Parathyroid adenoma (tissue), 2 donors: ENCODE results near the gene PAIP2.

Source experiments
- H2AFZ ChIP-seq: fragments of 300-600 bp; sonication (generic); one replicate; pipeline ENCODE4 v1.7.0; 2017; ENCODE audit warnings: antibody characterized with exemption, mild to moderate bottlenecking
- H3K27ac ChIP-seq: fragments of 300-600 bp; sonication (generic); one replicate; pipeline ENCODE4 v1.7.0; 2017
- H3K27me3 ChIP-seq: fragments of 300-600 bp; sonication (generic); one replicate; pipeline ENCODE4 v1.7.0; 2017; ENCODE audit warnings: low read length; ENCODE audit not compliant: control insufficient read depth, insufficient read depth
- H3K36me3 ChIP-seq: fragments of 300-600 bp; sonication (generic); one replicate; pipeline ENCODE4 v1.7.0; 2017; ENCODE audit warnings: low read length; ENCODE audit not compliant: control insufficient read depth, insufficient read depth
- H3K4me1 ChIP-seq: fragments of 300-600 bp; sonication (generic); one replicate; pipeline ENCODE4 v1.7.0; 2017; ENCODE audit warnings: control low read depth
- H3K4me2 ChIP-seq: fragments of 300-600 bp; sonication (generic); one replicate; pipeline ENCODE4 v1.7.0; 2017; ENCODE audit warnings: low read length
- H3K4me3 ChIP-seq: fragments of 300-600 bp; sonication (generic); one replicate; pipeline ENCODE4 v1.7.0; 2017; ENCODE audit warnings: low read depth, low read length
- H3K79me2 ChIP-seq: fragments of 300-600 bp; sonication (generic); one replicate; pipeline ENCODE4 v1.7.0; 2017; ENCODE audit warnings: control low read depth
- H3K9ac ChIP-seq: fragments of 300-600 bp; sonication (generic); one replicate; pipeline ENCODE4 v1.7.0; 2017; ENCODE audit warnings: mild to moderate bottlenecking
- H3K9me3 ChIP-seq: fragments of 300-600 bp; sonication (generic); one replicate; pipeline ENCODE4 v1.7.0; 2017; ENCODE audit warnings: low read length; ENCODE audit not compliant: control insufficient read depth
- TF ChIP-seq, protein P1 (sequence below): fragments of 300-600 bp; sonication (generic); IDR thresholded peaks from one replicate; pipeline ENCODE4 v1.7.0; 2017; ENCODE audit warnings: antibody characterized with exemption, mild to moderate bottlenecking
- donor health status: primary hyperparathyroidism.

Gene PAIP2

DNA sequence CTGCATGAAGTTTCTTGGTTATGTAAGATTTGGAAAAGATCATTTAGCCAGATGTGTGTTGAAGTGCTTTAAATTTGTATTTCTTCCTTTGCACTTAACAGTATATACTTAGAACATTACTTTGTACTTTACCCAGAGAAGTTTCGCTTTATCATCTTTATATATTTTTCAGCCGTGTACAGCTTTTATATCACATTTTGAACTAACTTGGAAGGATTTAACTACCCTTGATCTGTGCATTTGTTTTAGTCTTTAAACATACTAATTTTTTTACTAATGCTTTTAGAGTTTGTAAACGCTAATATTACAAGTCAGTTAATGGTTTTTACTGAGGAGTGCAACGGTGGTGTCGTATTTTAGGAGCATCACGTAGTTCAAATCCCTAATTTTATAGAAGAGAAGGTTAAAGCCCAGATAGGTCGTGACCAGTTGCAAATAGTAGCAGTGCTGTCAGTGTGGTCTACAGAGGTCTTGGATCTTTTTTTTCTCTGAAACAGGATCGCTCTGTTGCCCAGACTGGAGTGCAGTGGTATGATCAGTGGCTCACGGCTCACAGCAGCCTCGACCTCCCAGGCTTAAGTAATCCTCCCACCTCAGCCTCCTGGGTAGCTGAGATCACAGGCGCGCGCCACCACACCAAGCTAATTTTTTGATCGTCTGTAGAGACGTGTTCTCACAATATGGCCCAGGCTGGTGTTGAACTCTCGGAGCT, 46.2 kb upstream of the PAIP2 start:
- Histone ChIP-seq H3K27ac (peak overlapping the region; percentile 97), H3K9ac (no peak overlapping the region), H3K9me3 (no peaks in the 10 kb centered on the region), H3K4me1 (peaks cover 21% of the 10 kb centered on the region), H3K27me3 (no peaks in the 10 kb centered on the region), H3K36me3 (no peaks in the 10 kb centered on the region), H3K79me2 (peaks cover 48% of the 10 kb centered on the region), H2AFZ (no peak overlapping the region), H3K4me3 (peak overlapping the region; percentile 89), H3K4me2 (peak overlapping the region; percentile 53)
- TF ChIP-seq, protein P1, sequence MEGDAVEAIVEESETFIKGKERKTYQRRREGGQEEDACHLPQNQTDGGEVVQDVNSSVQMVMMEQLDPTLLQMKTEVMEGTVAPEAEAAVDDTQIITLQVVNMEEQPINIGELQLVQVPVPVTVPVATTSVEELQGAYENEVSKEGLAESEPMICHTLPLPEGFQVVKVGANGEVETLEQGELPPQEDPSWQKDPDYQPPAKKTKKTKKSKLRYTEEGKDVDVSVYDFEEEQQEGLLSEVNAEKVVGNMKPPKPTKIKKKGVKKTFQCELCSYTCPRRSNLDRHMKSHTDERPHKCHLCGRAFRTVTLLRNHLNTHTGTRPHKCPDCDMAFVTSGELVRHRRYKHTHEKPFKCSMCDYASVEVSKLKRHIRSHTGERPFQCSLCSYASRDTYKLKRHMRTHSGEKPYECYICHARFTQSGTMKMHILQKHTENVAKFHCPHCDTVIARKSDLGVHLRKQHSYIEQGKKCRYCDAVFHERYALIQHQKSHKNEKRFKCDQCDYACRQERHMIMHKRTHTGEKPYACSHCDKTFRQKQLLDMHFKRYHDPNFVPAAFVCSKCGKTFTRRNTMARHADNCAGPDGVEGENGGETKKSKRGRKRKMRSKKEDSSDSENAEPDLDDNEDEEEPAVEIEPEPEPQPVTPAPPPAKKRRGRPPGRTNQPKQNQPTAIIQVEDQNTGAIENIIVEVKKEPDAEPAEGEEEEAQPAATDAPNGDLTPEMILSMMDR: no peak

DNA sequence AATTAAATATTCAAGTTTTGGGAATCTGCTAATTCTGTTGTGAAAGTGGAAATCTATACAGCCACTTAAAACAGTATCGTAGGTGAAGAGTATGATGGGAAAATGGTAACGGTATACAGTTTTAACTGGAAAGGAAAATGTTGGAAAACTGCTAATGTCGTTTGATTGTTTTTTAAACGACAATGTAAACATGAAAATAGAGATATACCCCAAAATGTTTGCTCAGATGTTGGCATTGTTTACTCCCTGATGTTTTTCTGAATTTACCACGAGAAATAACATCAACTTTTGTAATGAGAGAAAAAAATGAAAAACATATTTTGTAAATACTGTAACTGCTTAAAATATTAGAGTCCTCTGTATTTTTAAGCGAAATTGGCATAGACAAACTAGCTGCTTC, 45.5 kb upstream of the PAIP2 start:
- Histone ChIP-seq H3K9ac (no peak overlapping the region), H3K4me1 (peaks cover 21% of the 10 kb centered on the region), H3K36me3 (no peaks in the 10 kb centered on the region), H3K4me2 (no peak overlapping the region), H3K27ac (no peak overlapping the region), H3K79me2 (peaks cover 55% of the 10 kb centered on the region), H3K27me3 (no peaks in the 10 kb centered on the region), H2AFZ (no peak overlapping the region), H3K4me3 (no peak overlapping the region), H3K9me3 (no peaks in the 10 kb centered on the region)
- TF ChIP-seq, protein P1: no peak

DNA sequence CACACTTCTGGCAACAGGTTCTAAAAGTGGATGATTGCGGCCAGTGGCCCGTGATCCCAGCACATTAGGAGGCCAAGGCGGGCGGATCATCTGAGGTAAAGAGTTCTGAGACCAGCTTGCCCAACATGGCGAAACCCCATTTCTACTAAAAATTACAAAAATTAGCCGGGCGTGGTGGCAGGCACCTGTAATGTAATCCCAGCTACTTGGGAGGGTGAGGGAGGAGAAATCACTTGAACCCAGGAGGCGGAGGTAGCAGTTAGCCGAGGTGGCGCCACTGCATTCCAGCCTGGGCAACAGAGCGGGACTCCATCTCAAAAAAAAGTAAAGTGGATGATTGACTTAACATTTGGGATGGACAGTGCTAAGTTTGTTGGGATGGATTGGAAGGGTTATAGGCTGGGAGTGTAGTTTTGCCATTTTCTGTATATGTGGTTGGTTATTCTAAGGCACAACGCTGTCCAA, 44.8 kb upstream of the PAIP2 start:
- H2AFZ ChIP-seq: no peak overlapping the region
- H3K36me3 ChIP-seq: no peaks in the 10 kb centered on the region
- peaks cover 62% of the 10 kb centered on the region for H3K79me2 ChIP-seq
- H3K4me2 ChIP-seq: no peak overlapping the region
- H3K27me3 ChIP-seq: no peaks in the 10 kb centered on the region
- no peak overlapping the region for H3K27ac ChIP-seq
- H3K9me3 ChIP-seq: no peaks in the 10 kb centered on the region
- TF ChIP-seq, protein P1: no peak
- H3K4me3 ChIP-seq: no peak overlapping the region
- H3K9ac ChIP-seq: no peak overlapping the region
- H3K4me1 ChIP-seq: peaks cover 24% of the 10 kb centered on the region

DNA sequence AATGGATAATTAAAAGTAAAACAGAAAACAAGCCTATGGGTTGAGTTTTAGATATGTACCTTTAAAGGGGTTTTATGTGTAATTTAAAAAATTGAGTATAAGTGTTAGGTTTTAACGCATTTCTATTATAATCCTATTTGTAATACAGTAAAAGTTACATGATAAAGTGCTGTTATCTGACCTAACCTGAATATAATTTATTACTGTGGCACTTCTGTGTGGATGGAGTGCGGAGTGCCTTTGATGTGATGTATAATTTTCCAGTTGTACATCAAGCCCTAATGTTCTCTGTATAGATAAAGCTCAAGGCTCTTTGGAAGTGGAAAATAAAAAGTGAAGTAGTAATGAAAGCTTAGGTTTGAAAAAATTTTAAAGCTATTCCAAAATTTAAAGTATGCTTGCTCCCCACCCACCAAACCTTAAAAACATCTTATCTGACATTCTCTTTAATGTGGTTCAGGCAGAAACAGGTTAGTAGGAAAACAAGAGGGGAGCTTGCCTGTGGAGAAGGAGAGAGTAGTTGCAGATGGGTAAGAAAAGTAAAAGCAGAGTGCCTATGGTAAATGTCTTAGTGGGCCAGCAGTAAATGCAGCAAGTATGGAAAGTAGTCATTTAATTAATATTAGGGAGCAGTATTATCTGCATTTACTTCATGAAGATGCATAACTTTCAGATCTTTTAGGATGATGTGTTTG, 44.1 kb upstream of the PAIP2 start:
- H3K27ac ChIP-seq: no peak overlapping the region
- H3K36me3 ChIP-seq: no peaks in the 10 kb centered on the region
- H3K4me1 ChIP-seq: peaks cover 24% of the 10 kb centered on the region
- H2AFZ ChIP-seq: no peak overlapping the region
- H3K4me2 ChIP-seq: peak overlapping the region; percentile 7
- no peak overlapping the region for H3K9ac ChIP-seq
- no peaks in the 10 kb centered on the region for H3K27me3 ChIP-seq
- H3K9me3 ChIP-seq: no peaks in the 10 kb centered on the region
- peaks cover 65% of the 10 kb centered on the region for H3K79me2 ChIP-seq
- H3K4me3 ChIP-seq: no peak overlapping the region
- TF ChIP-seq, protein P1: no peak
